Coronary artery (tissue), 2 donors: ENCODE results near the gene FLNC.

Experiments used
- DNase-seq: peaks from one replicate; pipeline ENCODE4 v3.0.0-alpha.2; 2017; ENCODE audit warnings: low spot score
- H3K27ac ChIP-seq, 2 donors: fragments of 200-600 bp; sonication (generic); one replicate each; pipeline ENCODE4 v1.5.1; 2016 to 2019
- H3K4me3 ChIP-seq: fragments of 200-600 bp; sonication (generic); 2 replicates; pipeline ENCODE4 v1.5.1; 2016; ENCODE audit warnings: mild to moderate bottlenecking, moderate library complexity
- CTCF ChIP-seq: fragments of 200-600 bp; sonication (generic); IDR thresholded peaks from one replicate; pipeline ENCODE4 v1.5.1; 2019; ENCODE audit warnings: antibody characterized with exemption

Gene FLNC

GRCh38 chr7:128906766-128907559 lies 76.8 kb downstream of the FLNC start:
- peak; percentile 69 for DNase-seq
- Histone ChIP-seq H3K4me3 (no peak overlapping the region), H3K27ac (no peak overlapping the region)
- TF ChIP-seq CTCF = no peak
